Measurements from ENCODE around the gene CATSPERE.
A peak's percentile ranks its signal among the peaks of the same experiment; 100 is the strongest.

Gene CATSPERE

GRCh38 chr1:244461245-244462071 is at the start of gene CATSPERE:
CATSPERE (plus strand) TSS chr1:244461273; CDS start chr1:244461430, 157 bp downstream.
- peak; percentile 62 to 73 for DNase-seq

- no peak for DNase-seq
These were observed 48.9 kb upstream of the CATSPERE start for GRCh38 chr1:244412176-244412575.

GRCh38 chr1:244413736-244414135 is 47.3 kb upstream of the CATSPERE start:
- DNase-seq = no peak

- DNase-seq = no peak
These were observed 46.5 kb upstream of the CATSPERE start for GRCh38 chr1:244414543-244414942.

GRCh38 chr1:244419024-244419423 is 42.0 kb upstream of the CATSPERE start:
- no peak for DNase-seq

GRCh38 chr1:244422174-244422573 is 38.9 kb upstream of the CATSPERE start:
- no peak for DNase-seq

GRCh38 chr1:244424649-244425334 is 36.3 kb upstream of the CATSPERE start:
- no peak for DNase-seq

- DNase-seq = no peak
These were observed 33.4 kb upstream of the CATSPERE start for GRCh38 chr1:244427647-244428046.

- DNase-seq = no peak
These were observed 31.3 kb upstream of the CATSPERE start for GRCh38 chr1:244429818-244430217.

GRCh38 chr1:244431166-244431565 is 29.9 kb upstream of the CATSPERE start:
- DNase-seq = no peak

GRCh38 chr1:244435562-244436205 is 25.4 kb upstream of the CATSPERE start:
- no peak for DNase-seq

GRCh38 chr1:244436336-244437085 is 24.6 kb upstream of the CATSPERE start:
- no peak for DNase-seq

- no peak for DNase-seq
These were observed 24.0 kb upstream of the CATSPERE start for GRCh38 chr1:244437086-244437468.

GRCh38 chr1:244439391-244440032 is 21.6 kb upstream of the CATSPERE start:
- DNase-seq = no peak

- DNase-seq = no peak
These were observed 18.2 kb upstream of the CATSPERE start for GRCh38 chr1:244442850-244443249.

GRCh38 chr1:244444854-244445253 is 16.2 kb upstream of the CATSPERE start:
- DNase-seq = no peak

GRCh38 chr1:244445320-244446181 is 15.5 kb upstream of the CATSPERE start:
- DNase-seq = no peak

- DNase-seq = no peak
These were observed 14.0 kb upstream of the CATSPERE start for GRCh38 chr1:244447024-244447423.

GRCh38 chr1:244447552-244447951 is 13.5 kb upstream of the CATSPERE start:
- DNase-seq = no peak

GRCh38 chr1:244448279-244449036 is 12.6 kb upstream of the CATSPERE start:
- no peak for DNase-seq

Measured in activated CD4-positive, alpha-beta T cell treated with anti-CD3 and anti-CD28 coated beads for 4 hours (primary cell).